Fibroblast of mammary gland (primary cell): ENCODE results near the gene OPN4.

Source experiments
- DNase-seq: peaks from one replicate; pipeline ENCODE4 v3.0.0-alpha.2; 2010; ENCODE audit warnings: low read depth
- H3K4me3 ChIP-seq: 2 replicates; pipeline ENCODE4 v1.5.1; 2011; ENCODE audit warnings: low read depth, mild to moderate bottlenecking, low read length, moderate library complexity; ENCODE audit not compliant: control insufficient read depth
- TF ChIP-seq, protein P1 (sequence below): conservative IDR thresholded peaks from 2 replicates; pipeline ENCODE4 v1.5.1; 2011; ENCODE audit warnings: low read depth, low read length, inconsistent platforms; ENCODE audit not compliant: control insufficient read depth, insufficient read depth

The OPN4 gene

DNA sequence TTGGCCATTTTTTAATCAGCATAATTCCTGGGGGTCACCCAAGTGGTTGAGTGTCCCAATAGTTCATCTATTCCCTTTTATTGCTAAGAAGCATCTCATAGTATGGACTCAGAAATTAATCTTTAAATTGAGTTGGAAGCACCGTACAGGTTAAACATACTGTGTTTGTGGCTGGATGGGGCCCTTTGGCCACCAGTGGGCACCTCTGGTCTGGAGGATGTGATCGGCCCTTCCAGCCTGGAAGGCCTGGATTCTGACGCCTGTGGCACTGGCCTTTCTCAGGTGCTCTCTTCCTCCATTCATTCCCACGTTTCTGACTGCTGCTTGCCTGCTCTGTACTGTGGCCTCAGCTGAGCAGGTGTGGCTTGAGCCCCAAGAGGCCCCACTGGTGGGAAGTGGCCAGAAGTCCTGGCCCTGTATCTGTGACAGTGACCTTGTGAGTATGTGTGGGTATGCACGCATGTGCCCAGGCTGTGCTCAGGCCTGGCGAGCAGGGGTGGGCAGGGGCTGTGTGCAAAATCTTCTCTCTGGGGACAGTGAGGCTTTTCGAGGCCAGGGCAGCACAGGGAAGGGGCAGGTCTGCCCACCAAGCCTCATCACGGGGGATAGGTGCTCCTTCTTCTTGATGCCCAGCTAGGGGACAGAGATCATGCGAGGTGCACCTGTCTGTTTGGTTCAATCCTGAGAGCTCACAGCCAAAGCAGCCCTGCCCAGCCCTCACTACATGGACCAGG is 44.0 kb downstream of the OPN4 start:
- DNase-seq, result no peak
- TF ChIP-seq, protein P1, sequence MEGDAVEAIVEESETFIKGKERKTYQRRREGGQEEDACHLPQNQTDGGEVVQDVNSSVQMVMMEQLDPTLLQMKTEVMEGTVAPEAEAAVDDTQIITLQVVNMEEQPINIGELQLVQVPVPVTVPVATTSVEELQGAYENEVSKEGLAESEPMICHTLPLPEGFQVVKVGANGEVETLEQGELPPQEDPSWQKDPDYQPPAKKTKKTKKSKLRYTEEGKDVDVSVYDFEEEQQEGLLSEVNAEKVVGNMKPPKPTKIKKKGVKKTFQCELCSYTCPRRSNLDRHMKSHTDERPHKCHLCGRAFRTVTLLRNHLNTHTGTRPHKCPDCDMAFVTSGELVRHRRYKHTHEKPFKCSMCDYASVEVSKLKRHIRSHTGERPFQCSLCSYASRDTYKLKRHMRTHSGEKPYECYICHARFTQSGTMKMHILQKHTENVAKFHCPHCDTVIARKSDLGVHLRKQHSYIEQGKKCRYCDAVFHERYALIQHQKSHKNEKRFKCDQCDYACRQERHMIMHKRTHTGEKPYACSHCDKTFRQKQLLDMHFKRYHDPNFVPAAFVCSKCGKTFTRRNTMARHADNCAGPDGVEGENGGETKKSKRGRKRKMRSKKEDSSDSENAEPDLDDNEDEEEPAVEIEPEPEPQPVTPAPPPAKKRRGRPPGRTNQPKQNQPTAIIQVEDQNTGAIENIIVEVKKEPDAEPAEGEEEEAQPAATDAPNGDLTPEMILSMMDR, result no peak
- no peak overlapping the region for H3K4me3 ChIP-seq

DNA sequence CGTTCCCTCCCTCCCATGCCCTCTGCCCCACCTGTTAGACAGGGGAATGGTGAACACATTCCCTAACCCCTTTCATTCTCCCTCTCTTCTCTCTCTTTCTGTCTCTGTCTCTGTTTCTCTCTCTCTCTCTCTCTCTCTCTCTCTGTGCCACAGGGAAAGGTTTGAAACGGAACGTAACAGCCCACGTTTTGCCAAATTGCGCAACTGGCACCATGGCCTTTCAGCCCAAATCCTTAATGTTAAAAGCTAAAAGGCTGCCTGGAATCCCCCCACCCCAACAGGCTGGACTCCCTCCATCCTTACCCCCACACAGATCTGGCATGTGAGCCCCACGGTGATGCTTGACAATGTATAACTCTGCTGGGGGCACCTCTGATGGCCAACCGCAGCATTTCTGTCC is 44.8 kb downstream of the OPN4 start:
- TF ChIP-seq, protein P1, result no peak
- no peak for DNase-seq
- H3K4me3 ChIP-seq, result no peak overlapping the region

DNA sequence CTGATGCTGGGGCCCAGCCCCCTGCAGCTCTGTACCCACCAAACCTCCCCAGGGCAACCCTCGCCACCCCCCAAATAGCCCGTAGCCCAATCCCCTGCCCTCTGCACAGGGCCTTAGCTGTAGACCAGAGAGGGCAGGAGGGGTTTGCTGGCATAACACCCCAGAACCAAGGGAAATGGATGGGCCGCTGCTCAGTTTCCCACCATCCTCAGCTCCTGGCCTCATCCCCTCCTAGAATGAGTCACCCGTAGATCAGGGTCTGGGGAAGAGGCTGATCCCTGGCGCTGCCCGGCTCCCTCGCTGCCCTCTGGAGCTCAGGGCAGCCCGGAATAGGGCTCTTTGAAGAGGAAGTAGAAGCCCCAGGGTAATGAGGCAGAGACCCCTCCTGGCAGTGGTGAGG is 45.2 kb downstream of the OPN4 start:
- no peak overlapping the region for H3K4me3 ChIP-seq
- DNase-seq, result no peak
- TF ChIP-seq, protein P1, result no peak

DNA sequence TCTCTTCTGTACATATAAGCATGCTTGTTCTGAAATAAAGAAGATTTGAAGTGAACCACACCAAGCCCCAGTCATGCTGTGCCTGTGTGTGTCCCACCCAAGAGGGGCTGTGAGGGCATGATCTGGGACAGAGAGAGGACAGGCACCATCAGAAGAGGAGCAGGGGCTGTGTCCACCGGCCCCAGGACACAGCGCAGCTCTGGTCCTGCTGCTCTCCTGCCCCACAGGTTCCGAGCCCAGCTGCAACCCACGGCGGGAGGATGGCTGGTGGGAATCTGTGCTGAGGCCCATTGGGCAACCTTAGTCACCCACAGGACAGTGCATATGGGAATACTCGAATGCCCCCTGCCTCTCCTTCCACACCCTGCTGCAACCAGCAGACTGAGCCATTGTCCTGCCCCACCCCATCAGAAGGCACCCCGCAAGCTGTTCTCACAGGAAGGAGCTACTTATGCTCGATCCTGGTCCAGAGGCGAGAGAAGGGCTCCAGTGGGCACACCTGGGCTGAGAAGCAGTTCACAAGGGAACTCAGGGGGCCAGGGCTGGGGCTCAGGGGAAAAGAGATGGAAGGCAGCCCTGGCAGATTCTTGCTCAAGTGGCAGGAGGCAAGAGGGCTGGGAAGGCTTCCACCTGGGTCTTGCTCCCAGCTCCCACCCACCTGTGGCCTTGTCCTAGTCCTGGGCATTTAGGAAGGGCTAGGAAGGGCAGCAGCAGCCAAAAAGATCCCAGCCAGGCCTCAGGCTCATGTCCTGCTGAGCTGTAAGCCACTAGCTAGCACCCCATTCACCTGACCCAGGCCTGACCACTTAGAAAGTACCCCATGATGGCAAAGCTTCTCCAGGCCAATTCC is 45.9 kb downstream of the OPN4 start:
- TF ChIP-seq, protein P1, result no peak
- DNase-seq, result no peak
- H3K4me3 ChIP-seq, result no peak overlapping the region

DNA sequence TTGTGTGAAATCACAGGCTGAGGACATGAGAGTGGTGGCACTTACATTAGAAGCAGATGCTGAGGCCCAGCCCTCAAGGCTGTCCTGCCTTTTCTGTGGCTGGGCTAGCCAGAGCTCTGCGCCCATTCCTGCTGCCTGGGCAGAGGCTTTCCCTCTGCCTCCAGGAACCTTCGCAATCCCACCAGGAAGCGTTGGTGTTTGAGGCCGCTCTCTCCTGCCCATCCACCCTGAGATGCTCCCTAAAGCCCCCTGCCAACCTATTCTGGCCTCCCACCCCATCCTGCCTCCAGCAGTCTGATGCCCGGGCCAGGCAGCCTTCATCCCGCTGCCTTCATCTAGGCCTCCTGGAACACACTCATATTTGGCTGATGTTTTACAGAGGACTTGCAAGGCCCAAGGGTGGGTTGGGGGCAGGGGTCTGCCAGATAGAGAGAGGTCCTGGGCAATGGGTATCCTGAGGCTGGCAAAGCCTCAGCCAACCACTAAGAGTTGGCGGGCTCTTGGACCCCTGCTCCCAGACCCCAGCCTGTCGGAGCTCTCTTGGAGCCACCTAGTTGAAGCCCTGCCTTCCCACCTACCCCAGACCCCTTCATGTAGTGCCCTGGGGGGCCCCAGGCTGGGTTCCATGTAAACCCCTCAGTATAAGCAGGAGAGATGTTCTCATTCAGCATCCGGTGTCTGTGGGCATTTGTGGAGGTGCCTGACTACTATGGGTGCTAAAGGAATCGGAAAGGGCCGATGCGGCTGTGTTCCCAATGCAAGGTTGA is 46.7 kb downstream of the OPN4 start:
- H3K4me3 ChIP-seq, result no peak overlapping the region
- DNase-seq, result no peak
- TF ChIP-seq, protein P1, result no peak

DNA sequence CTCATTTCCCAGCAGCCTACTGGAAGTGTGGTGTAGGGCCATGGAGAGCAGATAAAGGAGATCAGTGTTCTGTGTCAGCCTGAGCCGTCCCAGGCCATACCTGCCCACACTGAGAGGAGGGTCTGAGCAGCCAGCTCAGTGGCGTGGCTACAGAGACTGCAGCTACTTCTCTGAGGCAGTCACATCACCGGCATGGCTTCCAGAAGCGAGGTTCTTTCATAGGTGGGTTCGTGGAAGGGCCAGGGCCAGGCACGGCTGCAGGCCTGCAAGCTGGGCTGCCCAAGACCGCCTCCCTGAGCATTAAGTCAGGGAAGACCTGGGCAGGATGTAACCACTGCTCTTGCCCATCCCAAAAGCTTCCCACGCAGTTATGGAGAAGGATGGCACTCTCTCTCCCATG is 48.8 kb downstream of the OPN4 start:
- no peak for DNase-seq
- no peak overlapping the region for H3K4me3 ChIP-seq
- TF ChIP-seq, protein P1, result no peak
